ENCODE data around the gene MAGEB16.

The MAGEB16 gene

DNA sequence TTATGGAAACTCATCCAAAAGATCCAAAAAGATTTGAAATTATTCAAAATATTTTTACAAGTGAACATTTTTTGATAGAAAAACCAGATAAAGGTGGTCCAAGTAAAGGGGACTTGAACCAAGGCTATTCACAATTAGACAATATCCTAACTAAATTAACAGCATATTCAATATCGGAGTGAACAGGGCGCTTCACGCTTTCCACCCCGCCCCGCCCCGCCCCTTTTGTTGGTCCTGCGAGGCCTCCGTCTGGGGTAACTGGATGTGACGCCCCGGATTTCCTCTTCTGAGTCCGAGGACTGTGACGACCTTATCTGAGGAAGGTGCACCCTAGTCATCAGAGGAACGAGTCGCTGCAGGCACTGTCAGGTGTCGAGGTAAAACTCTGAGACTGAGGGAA, at the start of gene MAGEB16:
MAGEB16 (plus strand) TSS at position 301 of the 400 bp plus-strand sequence. CDS start 3,855 bp downstream, outside the sequence.
- Histone ChIP-seq H3K27ac (no peak within 1 kb of the TSS), H3K36me3 (no peaks in the 10 kb centered on the region), H4K20me1 (no peaks in the 10 kb centered on the region), H3K4me3 (no peak within 1 kb of the TSS), H3K27me3 (peaks cover 72% of the 10 kb centered on the region), H3K9ac (no peak within 1 kb of the TSS), H3K4me1 (no peaks in the 10 kb centered on the region), H3K4me2 (no peak within 1 kb of the TSS), H3K9me3 (no peaks in the 10 kb centered on the region; the same call in 1 of the 2 replicates)
- no peak for TF ChIP-seq Cebpa-rat (IDR thresholded peaks at IDR 0.05)

DNA sequence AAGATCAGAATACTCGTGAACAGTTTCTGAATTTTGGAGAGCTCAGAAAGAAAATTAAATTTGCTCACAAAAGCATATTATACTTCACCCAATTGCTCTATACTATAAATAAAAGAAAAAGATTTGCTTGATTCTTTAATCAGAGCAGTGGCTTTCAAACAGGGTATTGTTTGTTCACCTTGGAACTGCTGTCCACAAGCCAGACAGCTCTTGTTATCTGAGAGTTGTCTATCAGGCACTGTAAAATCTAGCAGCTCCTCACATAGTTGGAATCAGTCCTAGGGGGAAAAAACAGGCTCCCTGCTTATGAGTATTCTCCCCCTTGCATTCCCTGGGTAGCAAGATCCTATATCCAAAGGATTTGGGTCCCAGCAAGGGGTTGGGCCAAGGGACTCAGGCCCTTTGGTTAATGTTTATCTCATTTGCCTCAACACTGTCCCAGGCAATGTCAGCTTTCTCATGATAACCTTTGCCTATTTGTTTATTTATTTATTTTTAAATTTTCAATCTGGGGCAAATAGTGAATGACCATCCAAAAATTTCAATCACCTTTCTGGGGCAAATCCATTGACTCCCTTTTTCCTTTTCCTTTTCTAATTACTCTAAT, 24.1 kb upstream of the MAGEB16 start:
- no peak overlapping the region for H3K9ac ChIP-seq
- no peak for TF ChIP-seq Cebpa-rat (IDR thresholded peaks at IDR 0.05)
- H3K9me3 ChIP-seq = no peaks in the 10 kb centered on the region

GRCh38 chrX:35785075-35785474, 13.1 kb upstream of the MAGEB16 start:
- Histone ChIP-seq H3K9ac (no peak overlapping the region), H3K9me3 (no peaks in the 10 kb centered on the region), H3K4me2 (no peak overlapping the region), H4K20me1 (no peaks in the 10 kb centered on the region), H3K36me3 (no peaks in the 10 kb centered on the region), H3K4me1 (no peaks in the 10 kb centered on the region), H3K4me3 (no peak overlapping the region), H3K27me3 (peaks cover 68% of the 10 kb centered on the region), H3K27ac (no peak overlapping the region)
- no peak for TF ChIP-seq Cebpa-rat (IDR thresholded peaks at IDR 0.05)

More for the DNA sequence above, 24.1 kb upstream of the MAGEB16 start:
- Histone ChIP-seq H3K4me3 (no peak overlapping the region), H3K27me3 (peaks cover 71% of the 10 kb centered on the region), H3K27ac (no peak overlapping the region), H3K4me1 (no peaks in the 10 kb centered on the region), H3K4me2 (no peak overlapping the region), H4K20me1 (no peaks in the 10 kb centered on the region; the same call in 1 of the 2 replicates), H3K36me3 (no peaks in the 10 kb centered on the region)

GRCh38 chrX:35786271-35786670, 11.9 kb upstream of the MAGEB16 start:
- Histone ChIP-seq H3K9me3 (no peaks in the 10 kb centered on the region), H3K4me2 (no peak overlapping the region), H4K20me1 (no peaks in the 10 kb centered on the region), H3K27me3 (peaks cover 56% of the 10 kb centered on the region), H3K4me3 (no peak overlapping the region), H3K9ac (no peak overlapping the region), H3K27ac (no peak overlapping the region), H3K36me3 (no peaks in the 10 kb centered on the region), H3K4me1 (no peaks in the 10 kb centered on the region)
- no peak for TF ChIP-seq Cebpa-rat (IDR thresholded peaks at IDR 0.05)

DNA sequence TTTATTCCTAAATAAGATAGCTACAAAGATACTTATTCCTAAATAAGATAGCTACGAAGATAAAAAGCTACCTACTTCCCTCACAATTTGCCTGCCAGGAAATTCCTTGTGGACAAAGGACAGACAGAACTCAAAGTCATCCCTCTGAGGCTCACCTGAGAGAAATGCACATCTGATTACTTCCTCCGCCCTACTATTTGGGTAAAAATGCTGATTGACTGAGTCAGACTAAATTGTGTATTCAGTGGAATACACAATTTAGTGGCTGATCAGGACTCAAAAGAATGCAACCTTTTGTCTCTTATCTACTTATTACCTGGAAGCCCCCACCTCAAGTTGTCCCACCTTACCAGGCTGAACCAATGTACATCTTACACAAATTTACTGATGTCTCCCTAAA, 10.3 kb upstream of the MAGEB16 start:
- no peak overlapping the region for H3K4me3 ChIP-seq
- no peaks in the 10 kb centered on the region for H3K4me1 ChIP-seq
- H3K9me3 ChIP-seq = no peaks in the 10 kb centered on the region
- H3K27ac ChIP-seq = no peak overlapping the region
- no peak for TF ChIP-seq Cebpa-rat (IDR thresholded peaks at IDR 0.05)
- H4K20me1 ChIP-seq = no peaks in the 10 kb centered on the region
- H3K4me2 ChIP-seq = no peak overlapping the region
- peaks cover 55% of the 10 kb centered on the region for H3K27me3 ChIP-seq
- H3K9ac ChIP-seq = no peak overlapping the region
- H3K36me3 ChIP-seq = no peaks in the 10 kb centered on the region

- H3K4me3 ChIP-seq = no peak overlapping the region
- no peak overlapping the region for H3K4me2 ChIP-seq
- no peak overlapping the region for H3K27ac ChIP-seq
- no peaks in the 10 kb centered on the region for H3K36me3 ChIP-seq
- no peaks in the 10 kb centered on the region for H3K4me1 ChIP-seq
- H4K20me1 ChIP-seq = no peaks in the 10 kb centered on the region
- H3K9ac ChIP-seq = no peak overlapping the region
- H3K9me3 ChIP-seq = no peaks in the 10 kb centered on the region; the same call in 1 of the 2 replicates
- peaks cover 76% of the 10 kb centered on the region for H3K27me3 ChIP-seq
- no peak for TF ChIP-seq Cebpa-rat (IDR thresholded peaks at IDR 0.05)
Observed at GRCh38 chrX:35800474-35800873, 2.3 kb downstream of the MAGEB16 start.

DNA sequence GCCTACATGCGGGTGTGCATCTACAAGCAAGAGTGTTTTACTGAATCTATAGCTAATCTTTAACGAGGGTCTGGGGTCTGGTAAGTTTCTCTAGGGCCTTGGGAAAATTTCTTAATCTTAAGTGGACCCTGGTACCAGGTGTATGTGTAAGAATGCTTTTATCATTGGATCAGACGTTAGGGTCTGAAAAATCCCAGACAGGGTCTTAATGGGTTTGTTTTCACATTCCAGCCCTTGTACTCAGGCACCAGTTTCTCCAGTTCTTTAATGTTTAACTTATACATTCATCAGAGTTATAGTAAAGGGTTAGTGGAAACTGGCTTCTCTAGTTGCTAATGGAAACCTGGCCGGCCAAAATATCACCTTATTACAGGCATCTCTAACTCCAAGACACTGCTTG, 11.6 kb downstream of the MAGEB16 start:
- Histone ChIP-seq H3K27ac (no peak overlapping the region), H4K20me1 (no peaks in the 10 kb centered on the region), H3K36me3 (no peaks in the 10 kb centered on the region), H3K4me2 (no peak overlapping the region), H3K9me3 (no peaks in the 10 kb centered on the region), H3K4me1 (no peaks in the 10 kb centered on the region), H3K4me3 (no peak overlapping the region), H3K27me3 (peaks cover 93% of the 10 kb centered on the region), H3K9ac (no peak overlapping the region)
- TF ChIP-seq Cebpa-rat (IDR thresholded peaks at IDR 0.05) = no peak

DNA sequence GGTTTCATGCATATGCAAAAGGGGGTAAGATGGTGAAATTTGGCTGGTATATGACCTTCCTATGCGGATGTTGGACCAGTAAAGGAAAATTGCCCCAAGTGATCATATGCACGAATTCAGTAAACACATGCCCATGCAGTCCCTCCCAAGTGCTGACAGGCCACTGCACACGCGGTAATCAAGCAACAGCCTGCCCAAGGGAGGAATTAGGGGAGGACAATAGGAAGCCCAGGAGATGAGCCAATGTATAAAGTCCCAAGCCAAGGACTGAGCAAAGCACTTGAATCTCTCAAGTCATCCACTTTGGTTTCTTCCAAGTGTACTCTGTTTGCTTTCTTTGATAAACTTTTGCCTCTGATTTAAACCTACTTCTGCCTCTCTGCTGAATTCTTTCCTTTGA, 21.1 kb downstream of the MAGEB16 start:
- H3K4me2 ChIP-seq = no peak overlapping the region
- H3K4me1 ChIP-seq = no peaks in the 10 kb centered on the region
- H3K36me3 ChIP-seq = no peaks in the 10 kb centered on the region
- no peak overlapping the region for H3K4me3 ChIP-seq
- no peaks in the 10 kb centered on the region for H3K9me3 ChIP-seq
- H4K20me1 ChIP-seq = no peaks in the 10 kb centered on the region
- no peak overlapping the region for H3K27ac ChIP-seq
- no peak for TF ChIP-seq Cebpa-rat (IDR thresholded peaks at IDR 0.05)
- peaks cover 71% of the 10 kb centered on the region for H3K27me3 ChIP-seq
- no peak overlapping the region for H3K9ac ChIP-seq

DNA sequence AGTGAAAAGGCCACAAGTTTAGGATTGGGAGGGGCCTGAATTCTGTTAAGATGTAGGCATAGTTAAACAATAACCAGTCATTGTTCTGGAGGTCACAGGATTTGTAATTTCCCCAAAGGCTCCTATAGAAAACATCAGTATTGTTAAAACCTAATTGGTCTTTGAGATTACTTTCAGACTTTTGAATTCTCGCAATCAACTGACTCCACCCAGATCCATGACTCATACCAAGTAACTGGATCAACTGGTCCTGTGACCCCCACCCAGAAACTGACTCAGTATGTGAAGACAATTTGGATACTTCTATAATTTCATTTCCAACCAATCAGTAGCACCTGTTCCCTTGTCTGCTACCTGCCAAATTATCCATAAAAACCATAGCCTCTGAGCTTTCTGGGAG, 28.4 kb downstream of the MAGEB16 start:
- Histone ChIP-seq H3K9ac (no peak overlapping the region), H3K4me3 (no peak overlapping the region), H3K4me1 (no peaks in the 10 kb centered on the region), H3K4me2 (no peak overlapping the region), H4K20me1 (no peaks in the 10 kb centered on the region), H3K27me3 (peaks cover 79% of the 10 kb centered on the region), H3K27ac (no peak overlapping the region), H3K36me3 (no peaks in the 10 kb centered on the region), H3K9me3 (no peaks in the 10 kb centered on the region)
- TF ChIP-seq Cebpa-rat (IDR thresholded peaks at IDR 0.05) = no peak

DNA sequence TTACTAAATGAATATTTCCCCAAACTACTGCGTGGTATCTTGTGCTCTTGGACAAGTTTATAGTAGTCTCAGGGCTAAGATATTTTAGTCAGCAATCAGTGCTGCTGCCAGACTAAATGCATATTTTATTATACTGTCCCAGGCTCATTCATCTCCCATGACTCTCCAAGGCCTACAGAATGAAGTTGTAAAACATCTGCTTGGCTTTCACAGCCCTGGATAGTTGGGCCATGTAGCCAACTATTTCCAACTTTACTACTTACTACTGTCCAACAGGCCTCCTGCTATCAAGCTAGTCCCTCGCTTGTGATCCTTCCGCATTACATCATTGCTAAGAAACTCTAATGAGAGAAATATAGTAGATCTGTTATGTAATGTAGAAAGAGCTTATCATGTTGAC, 31.4 kb downstream of the MAGEB16 start:
- H4K20me1 ChIP-seq = no peaks in the 10 kb centered on the region; the same call in 1 of the 2 replicates
- H3K4me1 ChIP-seq = no peaks in the 10 kb centered on the region
- H3K9ac ChIP-seq = no peak overlapping the region
- no peak overlapping the region for H3K27ac ChIP-seq
- H3K9me3 ChIP-seq = no peaks in the 10 kb centered on the region
- H3K4me2 ChIP-seq = no peak overlapping the region
- no peak overlapping the region for H3K4me3 ChIP-seq
- no peak for TF ChIP-seq Cebpa-rat (IDR thresholded peaks at IDR 0.05)
- H3K36me3 ChIP-seq = no peaks in the 10 kb centered on the region
- H3K27me3 ChIP-seq = peaks cover 73% of the 10 kb centered on the region

GRCh38 chrX:35841872-35842271, 43.7 kb downstream of the MAGEB16 start:
- Histone ChIP-seq H3K4me2 (no peak overlapping the region), H3K4me3 (no peak overlapping the region), H3K27ac (no peak overlapping the region), H3K9me3 (peaks cover 15% of the 10 kb centered on the region), H3K4me1 (peaks cover 12% of the 10 kb centered on the region; the same call in 1 of the 2 replicates), H4K20me1 (no peaks in the 10 kb centered on the region), H3K36me3 (no peaks in the 10 kb centered on the region), H3K27me3 (peaks cover 70% of the 10 kb centered on the region), H3K9ac (no peak overlapping the region)
- TF ChIP-seq Cebpa-rat (IDR thresholded peaks at IDR 0.05) = no peak
